B cell (primary cell): Measurements from ENCODE around the gene SMPD3. TPM values are rescaled to one million over a fixed set of nuclear protein-coding genes. Genes with fewer than 3 reads are reported as not detected.

ENCODE experiments used
- ATAC-seq: fragments of 200-7000 bp; cut with Tn5 transposase; one replicate; pipeline ENCODE4 v1.10.0; 2021; ENCODE audit warnings: low read depth, mild to moderate bottlenecking, moderate number of reproducible peaks, moderate library complexity
- CTCF ChIA-PET: fragments of 350-600 bp; sonication (Branson Sonifier 250); formaldehyde crosslinking; loops from one replicate; lab custom pipeline; 2021; ENCODE audit warnings: antibody characterized with exemption, inconsistent platforms; lab: Charles Lee
- POLR2A ChIA-PET: fragments of 350-600 bp; sonication (Branson Sonifier 250); formaldehyde crosslinking; loops from one replicate; lab custom pipeline; 2021; ENCODE audit warnings: antibody characterized with exemption; lab: Charles Lee
- DNase-seq: peaks from one replicate; pipeline ENCODE4 v3.0.0; 2013
- H2AFZ ChIP-seq: 2 replicates; pipeline ENCODE4 v1.6.1; 2012; ENCODE audit warnings: mild to moderate bottlenecking, low read depth, low read length; ENCODE audit not compliant: insufficient read depth, poor library complexity, severe bottlenecking
- H3K27ac ChIP-seq, 2 donors: 1 replicate in 1 of 2; 2 replicates in 1 of 2; pipeline ENCODE4 v1.5.1; 2012 to 2013; ENCODE audit warnings: low read length in 2 of 2, mild to moderate bottlenecking in 2 of 2, moderate library complexity in 1 of 2
- H3K27me3 ChIP-seq, 4 experiments: fragments of 200-600 bp in 1 of 4; sonication (generic) in 1 of 4; replicated peaks in 1 of 4; 1 replicate in 2 of 4; 2 replicates in 2 of 4; pipeline versions ENCODE4 v1.6.1 to v1.7.0; 2013 to 2016; ENCODE audit warnings: low read length in 3 of 4, mild to moderate bottlenecking in 2 of 4, mixed read lengths in 1 of 4, moderate library complexity in 1 of 4; ENCODE audit not compliant: insufficient read depth in 4 of 4, control insufficient read depth in 3 of 4; ENCODE audit errors: control extremely low read depth in 1 of 4
- H3K36me3 ChIP-seq, 2 experiments: replicated peaks in 1 of 2; 1 replicate in 1 of 2; 2 replicates in 1 of 2; pipeline versions ENCODE4 v1.6.1 to v1.7.1; 2013; ENCODE audit warnings: low read length in 1 of 2; ENCODE audit not compliant: insufficient read depth in 2 of 2, control insufficient read depth in 1 of 2; ENCODE audit errors: control extremely low read depth in 1 of 2, extremely low read depth in 1 of 2
- H3K4me1 ChIP-seq, 2 donors: fragments of 200-600 bp in 1 of 2; sonication (generic) in 1 of 2; 1 replicate in 1 of 2; 2 replicates in 1 of 2; pipeline versions ENCODE4 v1.5.1 to v1.6.1; 2013 to 2017; ENCODE audit warnings: low read length in 2 of 2; ENCODE audit not compliant: control insufficient read depth in 2 of 2, insufficient read depth in 2 of 2
- H3K4me2 ChIP-seq: replicated peaks from 2 replicates; pipeline ENCODE3; 2012; ENCODE audit warnings: mild to moderate bottlenecking, low read depth, low read length; ENCODE audit not compliant: poor library complexity, severe bottlenecking
- H3K4me3 ChIP-seq, 5 experiments: fragments of 200-600 bp in 1 of 5; sonication (generic) in 1 of 5; 1 replicate in 3 of 5; 2 replicates in 2 of 5; pipeline versions ENCODE4 v1.5.1 to v1.7.0; 2011 to 2016; ENCODE audit warnings: low read length in 4 of 5, mild to moderate bottlenecking in 4 of 5, low read depth in 2 of 5, control low read depth in 1 of 5, moderate library complexity in 1 of 5; ENCODE audit not compliant: insufficient read depth in 1 of 5; ENCODE audit errors: control extremely low read depth in 1 of 5, extremely low read depth in 1 of 5
- H3K79me2 ChIP-seq: fragments of 200-600 bp; sonication (generic); one replicate; pipeline ENCODE4 v1.6.0; 2016; ENCODE audit warnings: low read length; ENCODE audit not compliant: control insufficient read depth, insufficient read depth
- H3K9ac ChIP-seq: fragments of 200-600 bp; sonication (generic); 2 replicates; pipeline ENCODE4 v1.6.1; 2017; ENCODE audit warnings: mild to moderate bottlenecking, low read length, moderate library complexity
- H3K9me3 ChIP-seq, 3 donors: one replicate each; pipeline versions ENCODE4 v1.6.1 to v1.7.1; 2013; ENCODE audit warnings: low read length in 2 of 3; ENCODE audit not compliant: control insufficient read depth in 2 of 3, insufficient read depth in 1 of 3; ENCODE audit errors: control extremely low read depth in 1 of 3
- H4K20me1 ChIP-seq: 2 replicates; pipeline ENCODE4 v1.6.0; 2012; ENCODE audit warnings: mild to moderate bottlenecking, low read length; ENCODE audit not compliant: insufficient read depth, control insufficient read depth, poor library complexity, severe bottlenecking
- H3K27ac Mint-ChIP-seq: one replicate; pipeline ENCODE4 v1.8.0; 2021; ENCODE audit warnings: mixed read lengths
- H3K27me3 Mint-ChIP-seq: one replicate; pipeline ENCODE4 v1.8.0; 2021; ENCODE audit warnings: mixed read lengths
- H3K4me1 Mint-ChIP-seq: one replicate; pipeline ENCODE4 v1.8.0; 2021; ENCODE audit warnings: mixed read lengths
- H3K4me3 Mint-ChIP-seq: one replicate; pipeline ENCODE4 v1.8.0; 2021; ENCODE audit warnings: mixed read lengths
- H3K9me3 Mint-ChIP-seq: one replicate; pipeline ENCODE4 v1.8.0; 2022; ENCODE audit warnings: mixed read lengths; ENCODE audit not compliant: insufficient read depth
- EZH2 ChIP-seq: IDR thresholded peaks from 2 replicates; pipeline ENCODE4 v1.6.1; 2012; ENCODE audit warnings: borderline replicate concordance, low read depth, mild to moderate bottlenecking, moderate library complexity, low read length; ENCODE audit not compliant: insufficient read depth, poor library complexity, severe bottlenecking
- WGBS: methylation state at CpG from one replicate; pipeline ENCODE4 v1.1.5; 2013; ENCODE audit warnings: missing lambda C conversion rate; ENCODE audit not compliant: insufficient coverage; 5-methylcytosine and 5-hydroxymethylcytosine counted together
- intact Hi-C: fragments of 100-400 bp; cut with micrococcal nuclease; formaldehyde crosslinking; loops from one replicate; pipeline ENCODE4 v1.10.0; 2022
- polyA plus RNA-seq: library from polyadenylated mRNA; depleted of rRNA; stranded (reverse); fragments of >200 nt; gene quantifications from 2 replicates; pipeline ENCODE4 v1.2.3, GENCODE V29; 2012
- total RNA-seq, 2 donors: library from RNA; stranded (reverse); fragments of 120-200 nt in 1 of 2; gene quantifications; 1 replicate in 1 of 2; 2 replicates in 1 of 2; pipeline versions ENCODE4 v1.2.3 to v1.2.4, GENCODE V29; 2013 to 2022
- TF ChIP-seq, protein P1 (sequence below): fragments of 200-600 bp; IDR thresholded peaks from one replicate; pipeline ENCODE4 v1.8.0; 2022; ENCODE audit warnings: antibody characterized with exemption, mild to moderate bottlenecking

Gene SMPD3
- total and polyA plus RNA-seq, 2 donors (not counting 1 experiment from before 2014, with no cell fraction given) = 1.2 to 2.8 TPM

DNA sequence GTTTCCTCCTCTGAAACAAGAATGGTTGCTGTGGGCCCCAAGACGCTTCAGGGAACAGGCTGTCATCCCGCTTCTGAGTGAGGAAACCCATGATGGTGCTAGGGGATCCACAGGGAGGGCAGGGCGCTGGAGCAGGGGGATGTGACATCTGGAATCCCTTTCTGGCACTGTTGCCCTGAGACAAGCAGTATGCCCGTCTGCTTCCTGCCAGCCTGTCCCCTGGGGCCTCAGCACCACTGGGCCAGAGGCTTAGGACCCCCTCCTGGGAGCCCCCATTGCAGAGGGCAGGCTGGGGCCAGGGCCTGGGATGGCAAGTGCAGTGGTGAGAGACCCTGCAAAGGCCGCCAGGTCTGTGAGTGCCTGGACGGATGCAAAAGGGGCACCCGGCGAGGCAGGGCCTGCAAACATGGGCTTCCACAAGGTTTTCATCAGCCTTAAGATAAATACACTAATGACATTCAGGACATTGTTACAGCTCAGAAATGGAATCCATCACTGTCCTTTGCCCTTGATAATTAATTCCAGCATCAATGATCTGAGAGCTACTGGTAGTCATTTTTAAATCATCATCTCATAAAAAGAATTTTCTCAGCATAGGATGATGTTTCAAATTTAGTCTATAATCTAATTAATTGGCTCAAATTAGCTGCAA, 85.9 kb downstream of the SMPD3 start:
- ATAC-seq = no peak
- Histone ChIP-seq H2AFZ (no peak overlapping the region), H3K27ac (no peak overlapping the region), H3K4me2 (no peak overlapping the region), H3K4me1 (peaks cover 9 to 15% of the 10 kb centered on the region in 2 donors), H3K9ac (no peak overlapping the region), H4K20me1 (no peaks in the 10 kb centered on the region), H3K27me3 (no peaks in the 10 kb centered on the region), H3K36me3 (peaks cover 0 to 16% of the 10 kb centered on the region in 2 experiments), H3K79me2 (no peaks in the 10 kb centered on the region), H3K9me3 (no peaks in the 10 kb centered on the region), H3K4me3 (no peak overlapping the region)
- Mint-ChIP-seq H3K27ac (no peak overlapping the region), H3K27me3 (peaks cover 3% of the 10 kb centered on the region), H3K4me1 (peaks cover 20% of the 10 kb centered on the region), H3K4me3 (no peak overlapping the region), H3K9me3 (no peaks in the 10 kb centered on the region)
- DNase-seq = no peak
- TF ChIP-seq, protein P1, sequence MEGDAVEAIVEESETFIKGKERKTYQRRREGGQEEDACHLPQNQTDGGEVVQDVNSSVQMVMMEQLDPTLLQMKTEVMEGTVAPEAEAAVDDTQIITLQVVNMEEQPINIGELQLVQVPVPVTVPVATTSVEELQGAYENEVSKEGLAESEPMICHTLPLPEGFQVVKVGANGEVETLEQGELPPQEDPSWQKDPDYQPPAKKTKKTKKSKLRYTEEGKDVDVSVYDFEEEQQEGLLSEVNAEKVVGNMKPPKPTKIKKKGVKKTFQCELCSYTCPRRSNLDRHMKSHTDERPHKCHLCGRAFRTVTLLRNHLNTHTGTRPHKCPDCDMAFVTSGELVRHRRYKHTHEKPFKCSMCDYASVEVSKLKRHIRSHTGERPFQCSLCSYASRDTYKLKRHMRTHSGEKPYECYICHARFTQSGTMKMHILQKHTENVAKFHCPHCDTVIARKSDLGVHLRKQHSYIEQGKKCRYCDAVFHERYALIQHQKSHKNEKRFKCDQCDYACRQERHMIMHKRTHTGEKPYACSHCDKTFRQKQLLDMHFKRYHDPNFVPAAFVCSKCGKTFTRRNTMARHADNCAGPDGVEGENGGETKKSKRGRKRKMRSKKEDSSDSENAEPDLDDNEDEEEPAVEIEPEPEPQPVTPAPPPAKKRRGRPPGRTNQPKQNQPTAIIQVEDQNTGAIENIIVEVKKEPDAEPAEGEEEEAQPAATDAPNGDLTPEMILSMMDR = no peak
- TF ChIP-seq EZH2 = no peak
- 66% methylated on average over 8 of the region's 8 CpGs for WGBS
- CTCF ChIA-PET = interaction anchor here (0.8 kb wide), 1 partner anchor 9 kb away, joined by 3 read pairs; no protein-coding TSS in a partner anchor
- POLR2A ChIA-PET = no interaction called here
- intact Hi-C loops = no loop called here

DNA sequence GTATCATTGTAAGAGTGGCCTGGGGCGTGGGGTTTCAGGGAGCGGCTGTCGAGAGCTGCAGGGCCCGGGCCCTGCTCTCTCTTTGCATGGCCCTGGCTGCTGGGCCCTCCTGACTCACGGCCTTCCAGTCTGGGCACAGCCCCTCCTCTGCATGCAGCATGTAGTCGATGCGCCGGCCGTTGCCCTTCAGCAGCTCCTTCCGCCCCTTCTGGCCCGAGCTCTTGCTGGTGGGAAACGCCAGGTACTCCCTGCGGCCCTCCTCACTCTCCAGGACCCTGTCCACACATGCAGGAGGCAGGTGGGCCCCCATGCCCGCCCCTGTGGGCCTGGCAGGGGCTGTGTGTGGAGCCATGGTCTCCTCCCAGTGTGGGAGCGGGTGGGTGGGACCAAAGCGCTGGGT, 86.8 kb downstream of the SMPD3 start:
- no peak for TF ChIP-seq EZH2
- TF ChIP-seq, protein P1 = no peak
- Histone ChIP-seq H3K79me2 (no peaks in the 10 kb centered on the region), H3K4me3 (no peak overlapping the region), H3K36me3 (peaks cover 0 to 21% of the 10 kb centered on the region in 2 experiments), H3K4me2 (no peak overlapping the region), H3K4me1 (peaks cover 15 to 21% of the 10 kb centered on the region in 2 donors), H2AFZ (no peak overlapping the region), H4K20me1 (no peaks in the 10 kb centered on the region), H3K27me3 (no peaks in the 10 kb centered on the region), H3K27ac (no peak overlapping the region), H3K9ac (no peak overlapping the region), H3K9me3 (peaks cover 0 to 3% (median 0%) of the 10 kb centered on the region in 3 donors)
- POLR2A ChIA-PET = no interaction called here
- CTCF ChIA-PET = interaction anchor here (1.4 kb wide), 1 partner anchor 149 kb away, joined by 4 read pairs; no protein-coding TSS in a partner anchor
- no peak overlapping the region for H3K4me3 Mint-ChIP-seq
- peaks cover 3% of the 10 kb centered on the region for H3K27me3 Mint-ChIP-seq
- 97% methylated on average over 16 of the region's 16 CpGs for WGBS
- H3K27ac Mint-ChIP-seq = no peak overlapping the region
- no peaks in the 10 kb centered on the region for H3K9me3 Mint-ChIP-seq
- DNase-seq = no peak
- peaks cover 24% of the 10 kb centered on the region for H3K4me1 Mint-ChIP-seq
- no peak for ATAC-seq
- intact Hi-C loops = no loop called here
